Epithelial cell of prostate (primary cell): ENCODE data around the gene CPAMD8.

Experiments used
- DNase-seq: peaks from one replicate; pipeline ENCODE4 v3.0.0-alpha.2; 2011; ENCODE audit warnings: low read depth, low spot score
- H3K27ac ChIP-seq: fragments of 450-650 bp; 2 replicates; pipeline ENCODE4 v1.5.1; 2017; ENCODE audit warnings: mild to moderate bottlenecking

Gene CPAMD8

DNA sequence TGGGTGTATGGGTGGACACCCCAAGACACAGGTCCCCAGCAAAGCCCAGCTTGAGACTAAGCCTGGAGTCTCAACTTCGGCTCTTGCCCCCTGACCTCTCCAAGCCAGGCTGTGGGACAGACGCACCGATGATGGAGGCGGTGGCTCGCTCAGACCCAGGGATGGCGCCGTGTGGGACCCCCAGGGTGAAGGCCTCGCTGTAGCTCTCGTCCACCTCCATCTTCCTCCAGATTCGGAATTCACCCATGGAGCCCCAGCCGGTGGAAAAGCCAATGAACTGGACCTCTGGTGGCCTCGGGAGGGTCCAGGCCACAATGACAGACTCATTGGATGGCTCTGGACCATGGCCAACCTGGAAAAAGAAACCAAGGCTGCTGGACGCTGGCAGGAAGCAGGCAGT, 98.7 kb downstream of the CPAMD8 start:
- no peak for DNase-seq

DNA sequence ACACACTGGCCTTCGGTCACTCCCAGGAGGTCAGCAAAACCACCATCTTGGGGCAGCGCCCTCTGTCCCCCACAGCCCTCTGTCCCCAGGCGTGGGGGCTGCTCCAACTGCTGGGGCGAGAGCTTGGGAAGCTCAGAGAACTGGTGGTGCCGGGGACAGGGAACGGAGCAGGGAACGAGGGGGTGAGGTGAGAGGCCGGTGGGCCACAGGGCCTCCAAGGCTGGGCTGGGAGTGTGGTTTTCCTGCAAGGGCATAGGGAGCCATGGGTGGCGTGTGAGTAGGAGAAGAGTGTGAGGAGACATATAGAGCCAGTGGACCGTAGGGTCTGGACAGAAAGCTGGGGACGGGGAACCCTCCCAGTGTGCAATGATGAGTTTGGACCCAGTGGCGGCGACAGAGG, 103.7 kb downstream of the CPAMD8 start:
- no peak overlapping the region for H3K27ac ChIP-seq
- DNase-seq = no peak

More for the DNA sequence above, 98.7 kb downstream of the CPAMD8 start:
- H3K27ac ChIP-seq = no peak overlapping the region

- no peak for DNase-seq
- no peak overlapping the region for H3K27ac ChIP-seq
These were observed 104.0 kb downstream of the CPAMD8 start for GRCh38 chr19:16922592-16922934.

DNA sequence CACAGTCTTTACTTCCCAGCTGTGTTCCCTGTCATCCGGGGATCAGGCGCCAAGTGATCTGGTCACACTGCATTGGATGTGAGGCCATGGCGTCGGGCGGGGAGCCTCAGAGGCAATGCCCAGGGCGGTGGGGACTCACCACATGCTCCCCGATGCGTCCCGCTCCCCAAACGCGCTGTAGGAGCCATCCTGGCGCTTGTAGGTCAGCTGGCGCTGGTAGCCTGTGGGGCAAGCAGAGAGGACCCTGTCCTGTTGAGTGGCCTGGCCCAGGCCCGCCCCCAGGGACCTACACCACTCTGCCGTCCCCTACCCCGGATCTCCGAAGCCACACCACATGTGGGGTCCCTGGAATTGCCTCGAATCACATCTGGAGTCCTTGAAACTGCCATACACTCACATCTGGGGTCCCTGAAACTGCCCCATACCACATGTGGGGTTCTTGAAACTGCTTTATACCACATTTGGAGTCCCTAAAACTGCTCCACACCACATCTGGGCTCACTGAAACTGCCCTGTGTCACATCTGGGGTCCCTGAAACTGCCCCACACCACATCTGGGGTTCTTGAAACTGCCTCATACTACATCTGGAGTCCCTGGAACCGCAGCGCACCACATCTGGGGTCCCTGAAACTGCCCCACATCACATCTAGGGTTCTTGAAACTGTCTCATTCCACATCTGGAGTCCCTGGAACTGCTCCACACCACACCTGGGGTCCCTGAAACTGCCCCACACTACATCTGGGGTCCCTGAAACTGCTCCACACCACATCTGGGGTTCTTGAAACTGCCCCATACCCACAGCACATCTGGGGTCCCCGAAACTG, 104.6 kb downstream of the CPAMD8 start:
- DNase-seq = no peak
- peak overlapping the region; percentile 78 for H3K27ac ChIP-seq

DNA sequence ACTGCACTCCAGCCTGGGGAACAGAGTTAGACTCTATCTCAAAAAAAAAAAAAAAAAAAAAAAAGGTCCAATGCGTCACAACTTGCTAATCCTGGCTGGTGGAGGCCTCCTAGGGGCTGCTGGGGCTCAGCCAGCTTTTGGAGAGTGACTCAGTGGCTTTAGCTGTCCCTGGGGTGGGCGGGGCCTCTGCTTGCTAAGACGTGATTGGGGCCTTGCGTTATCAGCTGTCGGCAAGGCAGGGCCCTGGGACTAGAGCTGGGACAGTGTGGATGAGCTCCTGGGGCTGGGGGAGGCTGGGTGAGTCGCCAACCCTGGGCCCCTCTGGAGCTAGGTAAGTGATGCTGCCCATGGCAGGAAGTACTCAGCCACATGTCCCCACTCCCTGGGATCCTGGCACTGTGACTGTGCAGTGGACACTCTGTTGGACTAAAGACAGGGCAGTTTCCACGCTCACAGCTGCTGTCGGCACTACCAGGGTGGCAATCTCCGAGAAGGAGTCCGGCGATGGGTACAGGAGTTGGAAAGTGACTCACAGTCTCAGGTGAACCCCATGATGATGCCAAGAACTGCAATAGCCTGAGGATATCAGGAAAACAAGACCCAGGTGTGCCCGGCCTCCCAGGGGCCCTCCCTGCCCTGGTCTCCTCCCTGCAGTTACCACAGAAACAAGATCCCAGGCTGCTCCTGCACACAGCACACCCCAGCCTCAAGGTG, 105.6 kb downstream of the CPAMD8 start:
- H3K27ac ChIP-seq = peak overlapping the region; percentile 78
- peak; percentile 68 for DNase-seq

DNA sequence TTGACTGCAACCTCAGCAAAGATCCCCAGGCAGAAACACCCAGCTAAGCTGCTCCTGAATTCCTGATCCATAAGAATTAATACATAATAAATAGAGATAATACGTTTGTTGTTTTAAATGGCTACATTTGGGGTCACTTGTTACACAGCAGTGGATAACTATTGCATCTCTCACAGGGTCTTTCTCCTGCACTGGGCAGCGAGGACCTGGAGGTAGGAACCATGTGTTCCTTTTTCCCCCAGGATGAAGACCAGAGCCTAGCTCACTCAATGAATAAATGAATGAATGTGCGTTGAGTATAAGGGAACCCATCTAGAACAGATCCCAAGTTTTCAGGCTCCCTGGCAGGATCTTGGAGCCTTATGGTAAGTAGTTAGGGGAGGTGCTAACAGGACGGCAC, 107.1 kb downstream of the CPAMD8 start:
- no peak for DNase-seq
- no peak overlapping the region for H3K27ac ChIP-seq

GRCh38 chr19:16917401-16917800, 109.2 kb downstream of the CPAMD8 start:
- no peak for DNase-seq
- no peak overlapping the region for H3K27ac ChIP-seq

DNA sequence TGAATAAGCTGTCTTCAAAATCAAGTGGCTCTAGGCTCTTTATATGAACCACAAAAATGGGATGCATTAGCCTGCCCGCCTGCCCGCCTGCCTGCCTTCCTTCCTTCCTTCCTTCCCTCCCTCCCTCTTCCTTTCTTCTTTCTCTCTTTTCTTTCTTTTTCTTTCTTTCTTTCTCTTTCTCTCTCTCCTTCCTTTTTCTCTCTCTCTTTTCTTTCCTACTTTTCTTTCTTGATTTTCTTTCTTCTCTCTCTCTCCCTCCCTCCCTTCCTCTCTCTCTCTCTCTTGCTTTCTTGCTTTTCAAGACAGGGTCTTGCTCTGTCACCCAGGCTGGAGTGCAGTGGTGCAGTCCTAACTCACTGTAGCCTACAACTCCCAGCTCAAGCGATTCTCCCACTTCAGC, 110.9 kb downstream of the CPAMD8 start:
- no peak for DNase-seq
- H3K27ac ChIP-seq = no peak overlapping the region

GRCh38 chr19:16915135-16915534, 111.5 kb downstream of the CPAMD8 start:
- no peak overlapping the region for H3K27ac ChIP-seq
- DNase-seq = no peak

- H3K27ac ChIP-seq = no peak overlapping the region
- DNase-seq = no peak
These were observed 112.2 kb downstream of the CPAMD8 start for GRCh38 chr19:16914421-16914820.

GRCh38 chr19:16912780-16913179, 113.8 kb downstream of the CPAMD8 start:
- H3K27ac ChIP-seq = no peak overlapping the region
- no peak for DNase-seq

- H3K27ac ChIP-seq = no peak overlapping the region
- no peak for DNase-seq
These were observed 115.6 kb downstream of the CPAMD8 start for GRCh38 chr19:16911046-16911445.

DNA sequence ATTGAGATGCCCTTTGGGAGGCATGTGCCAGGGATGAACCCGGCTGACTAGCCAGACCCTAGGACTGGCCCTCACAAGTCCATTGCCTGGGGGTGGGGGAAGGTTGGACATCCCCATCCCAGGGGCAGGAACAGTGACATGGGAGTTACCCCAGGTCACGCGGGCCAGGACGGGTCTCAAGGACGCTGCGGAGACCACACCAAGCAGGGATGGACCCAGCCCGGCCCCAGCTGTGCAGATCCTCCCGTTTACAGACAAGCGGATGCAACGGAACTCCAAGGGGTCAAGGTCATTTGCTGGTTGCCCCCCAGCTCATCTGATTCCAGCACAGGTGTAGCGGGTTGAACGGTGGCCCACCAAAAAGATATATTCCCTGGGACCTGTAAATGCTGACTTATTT, 117.9 kb downstream of the CPAMD8 start:
- no peak overlapping the region for H3K27ac ChIP-seq
- DNase-seq = no peak

GRCh38 chr19:16904599-16904998, 122.0 kb downstream of the CPAMD8 start:
- H3K27ac ChIP-seq = no peak overlapping the region
- no peak for DNase-seq

DNA sequence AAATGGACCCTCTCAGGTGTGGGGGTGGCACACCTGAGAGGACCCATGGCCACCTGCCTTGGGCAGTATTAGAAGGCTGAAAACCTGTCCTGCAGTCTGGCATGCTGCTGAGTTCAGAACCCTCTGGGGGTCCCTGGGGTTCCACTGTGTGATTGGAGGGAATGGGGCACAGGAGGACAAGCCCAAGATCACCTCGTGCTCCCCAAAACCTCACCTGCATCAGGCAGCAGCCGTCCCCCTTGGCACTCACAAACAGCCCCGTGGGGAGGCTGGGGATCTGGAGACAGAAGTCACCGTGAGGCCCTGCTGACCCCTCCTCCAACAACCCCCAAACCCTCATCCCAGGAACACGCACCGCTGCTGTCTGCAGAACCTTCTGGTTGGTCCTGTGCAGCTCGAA, 123.3 kb downstream of the CPAMD8 start:
- DNase-seq = no peak
- no peak overlapping the region for H3K27ac ChIP-seq

GRCh38 chr19:16902545-16902944, 124.1 kb downstream of the CPAMD8 start:
- no peak for DNase-seq

DNA sequence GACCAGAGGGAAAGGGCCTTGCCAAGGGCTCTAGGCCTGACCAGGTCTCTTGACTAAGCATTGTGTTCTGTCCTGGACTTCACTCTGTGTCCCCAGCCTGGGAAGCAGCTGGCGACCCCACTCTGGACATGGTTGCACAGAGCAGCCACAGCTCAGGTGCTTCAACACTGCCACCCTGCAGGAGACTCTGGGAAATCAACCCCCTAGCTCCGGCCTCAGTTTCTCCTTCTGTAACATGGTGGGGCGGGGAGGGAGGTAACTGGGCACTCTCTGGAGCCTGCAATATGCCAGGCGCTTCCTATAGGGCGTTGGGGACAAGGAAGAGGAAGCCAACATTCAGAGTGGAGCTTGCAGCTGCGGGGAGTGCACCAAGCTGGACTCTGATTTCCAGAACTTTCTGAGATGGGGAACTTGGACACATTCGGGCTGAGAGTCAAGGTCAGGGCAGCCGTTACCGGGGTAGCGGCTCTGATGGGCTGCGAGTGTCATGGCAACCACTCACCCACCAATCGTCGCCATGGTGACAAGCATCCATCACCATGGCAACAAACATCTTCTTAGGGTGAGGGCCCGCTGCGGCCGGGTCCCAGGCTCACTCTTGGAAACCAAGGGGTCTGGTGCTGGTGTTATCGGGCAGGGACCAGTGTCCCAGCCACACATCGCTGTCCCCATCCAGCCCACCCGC, 125.0 kb downstream of the CPAMD8 start:
- DNase-seq = no peak
- no peak overlapping the region for H3K27ac ChIP-seq

More at GRCh38 chr19:16902545-16902944, 124.1 kb downstream of the CPAMD8 start:
- no peak overlapping the region for H3K27ac ChIP-seq

- H3K27ac ChIP-seq = no peak overlapping the region
- DNase-seq = no peak
These were observed 127.0 kb downstream of the CPAMD8 start for GRCh38 chr19:16899566-16900075.

GRCh38 chr19:16898361-16899015, 128.1 kb downstream of the CPAMD8 start:
- no peak for DNase-seq

GRCh38 chr19:16897856-16898161, 128.8 kb downstream of the CPAMD8 start:
- no peak overlapping the region for H3K27ac ChIP-seq
- DNase-seq = no peak

More at GRCh38 chr19:16898361-16899015, 128.1 kb downstream of the CPAMD8 start:
- no peak overlapping the region for H3K27ac ChIP-seq
